Endothelial cell of umbilical vein (primary cell): ENCODE measurements around the gene BHLHE23. TPM values are rescaled to one million over a fixed set of nuclear protein-coding genes. Genes with fewer than 3 reads are reported as not detected.

ENCODE experiments used
- BruUV-seq: library from RNA; stranded (reverse); fragments of 400-500 nt; replicated peaks from 2 replicates; lab custom pipeline; 2021; lab: Mats Ljungman, UMichigan
- CTCF ChIA-PET: fragments of 300-600, 350-600 bp; sonication (Branson Sonifier 250); formaldehyde crosslinking; loops from one replicate; lab custom pipeline; 2021; ENCODE audit warnings: antibody characterized with exemption, inconsistent platforms; lab: Charles Lee
- POLR2A ChIA-PET: fragments of 300-600, 350-600 bp; sonication (Branson Sonifier 250); formaldehyde crosslinking; loops from one replicate; lab custom pipeline; 2021; ENCODE audit warnings: antibody characterized with exemption, inconsistent platforms; lab: Charles Lee
- DNase-seq: peaks from one replicate; pipeline ENCODE4 v3.0.0-alpha.2; 2011; ENCODE audit warnings: low read depth, low spot score
- FAIRE-seq: peaks from 2 replicates; lab custom pipeline; 2011; peaks lifted over from hg19 to GRCh38; lab: Jason Lieb, UNC
- H2AFZ ChIP-seq: 2 replicates; pipeline ENCODE4 v1.6.0; 2012; ENCODE audit warnings: low read depth, low read length, control low read depth, inconsistent platforms
- H3K27ac ChIP-seq: 2 replicates; pipeline ENCODE4 v1.5.1; 2011; ENCODE audit warnings: low read depth, mild to moderate bottlenecking, control low read depth, low read length, moderate library complexity; ENCODE audit not compliant: insufficient read depth
- H3K27me3 ChIP-seq, 2 experiments: 2 replicates each; pipeline versions ENCODE4 v1.6.0 to v1.6.1; 2011; ENCODE audit warnings: low read length in 2 of 2, mixed read lengths in 1 of 2; ENCODE audit not compliant: control insufficient read depth in 2 of 2, insufficient read depth in 2 of 2
- H3K36me3 ChIP-seq, 2 experiments: 2 replicates in 1 of 2; 3 replicates in 1 of 2; pipeline ENCODE4 v1.5.1; 2011; ENCODE audit warnings: low read length in 2 of 2, mild to moderate bottlenecking in 1 of 2, moderate library complexity in 1 of 2; ENCODE audit not compliant: control insufficient read depth in 2 of 2, insufficient read depth in 2 of 2; ENCODE audit errors: extremely low read depth in 1 of 2
- H3K4me1 ChIP-seq: 3 replicates; pipeline ENCODE4 v1.5.1; 2011; ENCODE audit warnings: mild to moderate bottlenecking, low read length; ENCODE audit not compliant: control insufficient read depth, insufficient read depth; ENCODE audit errors: extremely low read depth
- H3K4me2 ChIP-seq: 2 replicates; pipeline ENCODE4 v1.6.1; 2011; ENCODE audit warnings: low read length, control low read depth, mixed read lengths; ENCODE audit not compliant: insufficient read depth
- H3K4me3 ChIP-seq, 3 experiments: fragments of 200-600 bp in 1 of 3; sonication (generic), shearing (Covaris generic) in 1 of 3; replicated peaks in 1 of 3; 2 replicates each; pipeline ENCODE4 v1.5.1; 2011 to 2016; ENCODE audit warnings: control low read depth in 3 of 3, low read length in 3 of 3, mild to moderate bottlenecking in 2 of 3, inconsistent platforms in 1 of 3, low read depth in 1 of 3, moderate library complexity in 1 of 3; ENCODE audit not compliant: insufficient read depth in 1 of 3
- H3K79me2 ChIP-seq: 2 replicates; pipeline ENCODE4 v1.6.0; 2012; ENCODE audit warnings: low read length, inconsistent platforms; ENCODE audit not compliant: control insufficient read depth, insufficient read depth
- H3K9ac ChIP-seq: replicated peaks from 2 replicates; pipeline ENCODE3; 2011; ENCODE audit warnings: low read length, control low read depth; ENCODE audit not compliant: insufficient read depth; ENCODE audit errors: extremely low read depth
- H3K9me1 ChIP-seq: replicated peaks from 3 replicates; pipeline ENCODE4 v1.6.0; 2011; ENCODE audit warnings: mild to moderate bottlenecking, low read length; ENCODE audit not compliant: control insufficient read depth, insufficient read depth; ENCODE audit errors: extremely low read depth
- H3K9me3 ChIP-seq: replicated peaks from 2 replicates; pipeline ENCODE4 v1.5.1; 2012; ENCODE audit warnings: low read length, inconsistent platforms; ENCODE audit not compliant: control insufficient read depth, insufficient read depth
- H4K20me1 ChIP-seq: replicated peaks from 2 replicates; pipeline ENCODE3; 2011; ENCODE audit warnings: mild to moderate bottlenecking, low read length; ENCODE audit not compliant: control insufficient read depth, insufficient read depth; ENCODE audit errors: extremely low read depth
- CTCF ChIP-seq, 2 donors: IDR thresholded peaks; 1 replicate in 1 of 2; 2 replicates in 1 of 2; pipeline ENCODE4 v1.5.1; 2011; ENCODE audit warnings: low read length in 2 of 2, mild to moderate bottlenecking in 2 of 2, moderate library complexity in 2 of 2, control low read depth in 1 of 2, inconsistent platforms in 1 of 2, low read depth in 1 of 2; ENCODE audit not compliant: insufficient read depth in 1 of 2; ENCODE audit errors: extremely low read depth in 1 of 2
- EZH2 ChIP-seq: IDR thresholded peaks from 2 replicates; pipeline ENCODE4 v1.6.1; 2012; ENCODE audit warnings: borderline replicate concordance, low read depth, mild to moderate bottlenecking, moderate library complexity, low read length, inconsistent platforms; ENCODE audit not compliant: severe bottlenecking
- MAX ChIP-seq: IDR thresholded peaks from 2 replicates; pipeline ENCODE4 v1.6.1; 2011; ENCODE audit not compliant: insufficient read depth, insufficient read length
- MYC ChIP-seq: IDR thresholded peaks from one replicate; pipeline ENCODE4 v1.6.1; 2011; ENCODE audit warnings: mild to moderate bottlenecking, low read depth, low read length
- POLR2A ChIP-seq: IDR thresholded peaks from 2 replicates; pipeline ENCODE4 v1.6.1; 2012; ENCODE audit warnings: low read depth, mild to moderate bottlenecking, control low read depth, low read length
- dilution Hi-C: fragments of 300-500 bp; cut with MboI; formaldehyde crosslinking; loops from one replicate; pipeline ENCODE4 v1.15.0; 2019; ENCODE audit warnings: low sequenced_read_pairs; ENCODE audit not compliant: extremely low pct_ligation_motif_present
- intact Hi-C: fragments of 100-400 bp; cut with micrococcal nuclease; formaldehyde crosslinking; loops from one replicate; pipeline ENCODE4 v1.10.0; 2022
- polyA plus RNA-seq, 4 experiments: library from polyadenylated mRNA; depleted of rRNA in 3 of 4; stranded (reverse) in 3 of 4; unstranded in 1 of 4; fragments of >200 nt; gene quantifications; 2 replicates each; pipeline versions ENCODE4 v1.2.1 to v1.2.3, GENCODE V29; 2011 to 2012; ENCODE audit warnings: missing spikeins in 1 of 4
- total RNA-seq: library from RNA; stranded (reverse); gene quantifications from 2 replicates; pipeline ENCODE4 v1.2.3, GENCODE V29; 2021

Gene BHLHE23
- total and polyA plus RNA-seq, 2 donors (not counting 3 experiments of a cell fraction or from before 2014, with no cell fraction given): not detected

GRCh38 chr20:62991863-62992262 lies 14.9 kb downstream of the BHLHE23 start:
- Histone ChIP-seq H4K20me1 (no peaks in the 10 kb centered on the region), H3K4me3 (no peak overlapping the region), H3K4me2 (no peak overlapping the region), H3K27ac (no peak overlapping the region), H2AFZ (no peak overlapping the region), H3K27me3 (no peaks in the 10 kb centered on the region), H3K9ac (no peak overlapping the region), H3K36me3 (no peaks in the 10 kb centered on the region), H3K9me1 (no peaks in the 10 kb centered on the region), H3K9me3 (no peaks in the 10 kb centered on the region), H3K79me2 (no peaks in the 10 kb centered on the region), H3K4me1 (no peaks in the 10 kb centered on the region)
- no peak for FAIRE-seq
- ChIA-PET POLR2A (no interaction called here), CTCF (interaction anchor here (1.1 kb wide), 1 partner anchor 17 kb away, joined by 4 read pairs; no protein-coding TSS in a partner anchor)
- no TSS peak for BruUV-seq
- DNase-seq: no peak
- dilution Hi-C loops (no loop called here), intact Hi-C loops (no loop called here)
- no peak for TF ChIP-seq MYC
- no peak for TF ChIP-seq CTCF (IDR thresholded peaks at IDR 0.05; ENCODE audit: extremely low read depth in 1 of 2, insufficient read depth in 1 of 2, low read depth in 1 of 2, low read length in 2 of 2)
- no peak for TF ChIP-seq POLR2A
- no peak for TF ChIP-seq MAX
- no peak for TF ChIP-seq EZH2
